H1 (cell line): ENCODE results near the gene C14orf93.

ENCODE experiments used
- CHD1 ChIP-seq: IDR thresholded peaks from 2 replicates; pipeline ENCODE4 v1.6.1; 2012; ENCODE audit warnings: low read depth, low read length, improper control_type of control experiment
- SIRT6 ChIP-seq: IDR thresholded peaks from one replicate; pipeline ENCODE4 v1.7.1; 2012; ENCODE audit warnings: low read length, inconsistent platforms
- ZNF274 ChIP-seq: IDR thresholded peaks from 2 replicates; pipeline ENCODE4 v1.7.0; 2012; ENCODE audit warnings: low read length, borderline replicate concordance; ENCODE audit errors: extremely low read depth

DNA sequence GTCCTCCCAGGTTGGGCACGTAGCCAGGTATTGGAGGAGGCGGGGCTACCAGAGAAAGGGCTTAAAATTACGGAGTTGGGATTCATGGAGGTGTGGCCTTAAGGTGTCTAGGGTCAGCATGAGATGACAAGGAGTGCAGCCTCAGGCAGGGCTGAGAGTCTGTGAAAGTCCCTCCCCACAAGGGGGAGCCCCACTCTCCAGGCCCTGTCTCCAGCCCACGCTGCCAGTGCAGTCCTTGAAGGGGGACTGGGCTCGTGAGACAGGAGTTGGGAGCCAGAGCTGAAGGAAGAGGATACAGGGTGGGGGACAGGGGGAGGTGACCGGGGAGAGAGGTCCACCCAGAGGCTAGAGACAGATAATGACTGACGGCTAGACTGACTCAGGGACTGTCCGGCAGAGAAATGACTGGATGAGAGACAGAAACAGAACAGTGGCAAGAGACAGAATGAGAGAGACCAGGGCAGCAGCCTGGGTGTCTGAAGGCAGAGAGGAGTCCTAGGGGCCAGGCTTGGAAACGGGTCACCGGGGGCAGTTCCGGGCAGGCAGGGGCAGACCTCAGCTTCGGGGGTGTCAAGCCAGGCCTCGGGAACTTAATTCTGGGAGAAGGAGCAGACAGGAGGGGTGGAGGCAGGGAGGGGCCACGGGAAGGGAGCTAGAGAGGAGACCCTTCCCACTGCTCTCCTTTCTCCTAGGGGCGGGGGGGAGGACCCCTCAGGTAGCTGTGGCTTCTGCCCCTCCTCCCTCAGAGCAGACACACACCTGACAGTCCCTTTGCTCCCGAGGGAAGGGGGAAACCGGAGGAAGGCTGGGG lies 46.4 kb upstream of the C14orf93 start:
- no peak for TF ChIP-seq ZNF274
- no peak for TF ChIP-seq SIRT6
- no peak for TF ChIP-seq CHD1
